WI38 (cell line): Measurements from ENCODE around the gene SRBD1.

Source experiments
- H3K4me3 ChIP-seq: 2 replicates; pipeline ENCODE4 v1.5.1; 2011; ENCODE audit warnings: low read depth, mild to moderate bottlenecking, control low read depth, low read length
- TF ChIP-seq, protein P1 (sequence below): IDR thresholded peaks from 2 replicates; pipeline ENCODE4 v1.5.1; 2012; ENCODE audit warnings: low read depth, mild to moderate bottlenecking, control low read depth, low read length

The SRBD1 gene

DNA sequence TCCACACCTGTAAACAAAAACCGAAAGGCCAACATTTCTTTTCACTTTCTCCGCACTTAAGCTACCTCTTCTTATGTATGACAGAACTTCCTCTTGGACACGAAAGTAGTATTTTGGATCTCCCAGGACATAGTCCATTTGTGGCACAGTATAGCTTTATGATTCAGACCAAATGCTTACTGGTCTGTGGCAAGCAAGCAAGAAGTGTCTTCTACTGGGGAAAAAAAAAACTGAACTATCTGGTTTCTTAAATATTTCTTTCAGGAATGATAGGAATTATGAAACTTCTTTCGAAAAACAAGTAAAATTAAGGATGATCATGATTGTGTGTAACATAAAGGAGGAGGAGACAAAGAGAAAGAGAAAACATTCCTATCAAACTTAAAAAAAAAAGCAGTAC, 33.6 kb downstream of the SRBD1 start:
- no peak overlapping the region for H3K4me3 ChIP-seq
- TF ChIP-seq, protein P1, sequence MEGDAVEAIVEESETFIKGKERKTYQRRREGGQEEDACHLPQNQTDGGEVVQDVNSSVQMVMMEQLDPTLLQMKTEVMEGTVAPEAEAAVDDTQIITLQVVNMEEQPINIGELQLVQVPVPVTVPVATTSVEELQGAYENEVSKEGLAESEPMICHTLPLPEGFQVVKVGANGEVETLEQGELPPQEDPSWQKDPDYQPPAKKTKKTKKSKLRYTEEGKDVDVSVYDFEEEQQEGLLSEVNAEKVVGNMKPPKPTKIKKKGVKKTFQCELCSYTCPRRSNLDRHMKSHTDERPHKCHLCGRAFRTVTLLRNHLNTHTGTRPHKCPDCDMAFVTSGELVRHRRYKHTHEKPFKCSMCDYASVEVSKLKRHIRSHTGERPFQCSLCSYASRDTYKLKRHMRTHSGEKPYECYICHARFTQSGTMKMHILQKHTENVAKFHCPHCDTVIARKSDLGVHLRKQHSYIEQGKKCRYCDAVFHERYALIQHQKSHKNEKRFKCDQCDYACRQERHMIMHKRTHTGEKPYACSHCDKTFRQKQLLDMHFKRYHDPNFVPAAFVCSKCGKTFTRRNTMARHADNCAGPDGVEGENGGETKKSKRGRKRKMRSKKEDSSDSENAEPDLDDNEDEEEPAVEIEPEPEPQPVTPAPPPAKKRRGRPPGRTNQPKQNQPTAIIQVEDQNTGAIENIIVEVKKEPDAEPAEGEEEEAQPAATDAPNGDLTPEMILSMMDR, result no peak

DNA sequence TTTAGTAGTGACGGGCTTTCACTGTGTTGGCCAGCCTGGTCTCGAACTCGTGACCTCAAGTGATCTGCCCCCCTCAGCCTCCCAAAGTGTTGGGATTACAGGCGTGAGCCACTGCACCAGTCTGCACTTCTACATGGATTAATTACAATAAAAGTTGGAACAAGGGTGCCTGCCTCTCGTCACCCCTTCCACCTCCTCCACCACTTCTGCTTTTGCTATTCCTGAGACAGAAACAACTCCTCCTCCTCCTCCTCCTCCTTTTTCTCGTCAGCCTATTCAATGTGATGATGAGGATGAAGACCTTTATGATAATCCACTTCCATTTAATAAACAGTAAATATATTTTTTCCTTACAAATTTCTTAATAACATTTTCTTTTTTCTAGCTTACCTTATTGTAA, 35.2 kb downstream of the SRBD1 start:
- no peak overlapping the region for H3K4me3 ChIP-seq
- TF ChIP-seq, protein P1, result no peak

DNA sequence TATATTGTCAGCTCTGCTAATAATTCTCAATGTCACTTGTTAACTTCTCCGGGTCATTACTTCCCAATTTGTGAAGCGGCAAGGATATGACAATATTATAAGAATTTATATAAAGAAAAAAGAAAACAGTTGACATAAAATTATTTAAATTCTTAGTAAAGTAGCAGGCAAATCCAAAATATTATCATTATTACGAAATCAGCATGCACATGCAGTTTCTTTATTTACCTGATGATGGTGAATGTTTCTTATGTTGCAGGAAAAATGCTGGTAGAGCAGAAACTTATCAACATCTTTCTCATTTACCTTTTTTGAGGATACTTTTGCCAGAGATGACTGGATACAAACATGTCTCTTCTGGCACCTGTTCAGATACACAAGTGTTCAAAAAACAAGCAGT, 38.1 kb downstream of the SRBD1 start:
- TF ChIP-seq, protein P1, result no peak
- H3K4me3 ChIP-seq, result no peak overlapping the region

DNA sequence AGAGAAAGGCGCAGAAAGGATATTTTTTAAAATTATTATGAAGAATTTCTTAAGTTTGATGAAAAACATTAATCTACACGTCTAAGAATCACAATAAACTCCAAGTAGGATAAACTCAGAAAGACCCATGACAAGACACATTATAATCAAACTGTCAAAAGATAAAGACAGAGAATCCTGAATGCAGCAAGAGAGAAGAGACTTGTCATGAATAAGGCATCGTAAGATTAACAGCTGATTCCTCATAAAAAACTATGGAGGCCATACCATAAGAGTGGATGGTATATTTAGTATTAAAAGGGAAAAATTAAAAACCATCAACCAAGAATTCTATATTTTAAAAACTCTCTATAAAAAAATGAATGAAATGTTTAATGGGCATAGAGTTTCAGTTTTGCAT, 39.1 kb downstream of the SRBD1 start:
- no peak overlapping the region for H3K4me3 ChIP-seq
- TF ChIP-seq, protein P1, result no peak

DNA sequence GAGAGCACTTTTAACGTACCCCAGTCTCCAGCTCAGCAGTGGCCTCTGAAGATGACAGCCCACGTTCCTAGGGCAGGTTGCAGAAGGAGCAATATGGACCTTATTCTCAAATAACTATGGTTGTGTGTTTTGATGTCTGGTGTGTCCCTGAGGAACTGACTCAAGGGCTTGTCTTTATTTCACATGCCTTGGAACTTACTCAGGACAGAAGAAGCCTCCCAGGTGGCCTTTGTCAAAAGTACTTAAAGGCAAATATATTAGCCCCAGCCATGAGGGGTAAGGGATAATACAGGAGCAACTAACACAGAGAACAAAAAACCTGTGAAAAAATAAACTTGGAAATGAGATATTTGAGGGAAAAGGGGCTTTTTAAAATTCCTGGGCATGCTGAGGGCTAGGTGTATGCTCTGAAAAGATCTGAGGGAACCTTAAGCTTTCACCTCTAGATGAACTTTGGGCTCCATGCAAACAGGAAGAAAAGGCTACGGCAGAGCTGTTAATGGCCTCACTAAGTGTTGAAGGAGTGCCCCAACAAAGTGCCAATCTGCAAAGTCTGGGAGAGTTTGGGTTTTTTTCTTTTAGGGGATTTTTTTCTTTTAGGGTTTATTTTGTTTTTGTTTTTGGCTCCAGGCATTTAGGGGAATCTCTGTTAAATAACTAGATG, 40.3 kb downstream of the SRBD1 start:
- TF ChIP-seq, protein P1, result no peak
- H3K4me3 ChIP-seq, result no peak overlapping the region

DNA sequence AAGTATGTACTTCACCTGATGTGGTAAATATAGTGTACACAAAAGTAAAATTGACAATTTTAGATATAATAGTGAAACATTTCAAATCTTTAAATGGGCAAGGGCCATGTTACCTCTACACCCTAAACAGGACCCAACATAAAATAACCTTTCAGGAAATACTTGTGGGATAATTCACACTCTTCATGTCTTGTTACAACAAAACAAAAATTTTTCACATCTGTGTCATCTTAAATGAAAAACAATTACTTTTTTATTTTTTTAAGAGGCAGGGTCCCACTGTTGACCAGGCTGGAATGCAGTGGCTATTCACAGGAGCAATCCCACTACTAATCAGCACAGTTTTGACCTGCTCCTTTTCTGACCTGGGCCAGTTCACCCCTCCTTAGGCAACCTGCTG, 42.1 kb downstream of the SRBD1 start:
- TF ChIP-seq, protein P1, result no peak
- H3K4me3 ChIP-seq, result no peak overlapping the region

DNA sequence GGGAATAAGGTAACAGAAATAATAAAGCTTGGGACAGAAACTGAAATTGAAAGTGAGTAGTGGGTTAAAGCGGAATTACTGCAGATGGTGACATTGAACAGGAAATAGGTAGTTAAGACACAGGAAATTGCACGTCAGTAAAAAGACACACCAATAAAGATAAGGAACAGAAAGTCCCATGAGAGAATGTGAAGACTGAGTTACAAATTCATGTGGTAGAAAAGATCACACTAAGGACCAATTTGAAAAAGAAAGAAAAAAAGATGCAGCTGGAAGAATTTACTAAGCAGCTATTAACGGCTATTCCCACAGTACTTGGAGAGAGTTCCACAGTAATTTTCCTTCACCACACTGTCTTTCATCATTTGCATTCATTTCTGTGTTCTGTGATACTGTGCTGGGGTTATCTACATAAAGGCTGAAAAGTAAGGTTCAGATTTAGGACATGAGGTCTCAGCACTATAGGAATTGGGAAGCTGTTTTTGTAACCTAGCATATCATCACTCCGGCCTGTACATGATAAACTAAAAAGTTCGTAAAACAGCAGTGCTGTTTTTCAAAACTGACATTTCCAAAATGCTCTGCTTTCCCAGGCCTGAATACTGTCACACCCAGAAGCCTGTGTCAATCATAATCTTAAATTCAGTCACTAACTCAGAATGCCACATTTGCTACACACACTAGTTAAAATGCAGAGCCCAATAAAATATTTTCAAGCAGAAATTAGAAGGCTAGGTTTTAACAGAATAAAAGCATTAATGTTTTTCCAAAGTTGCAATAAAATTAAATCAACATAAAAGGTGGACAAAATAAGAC, 42.9 kb downstream of the SRBD1 start:
- H3K4me3 ChIP-seq, result no peak overlapping the region
- TF ChIP-seq, protein P1, result no peak
